Measurements from ENCODE around the gene DNASE2B.

Gene DNASE2B

GRCh38 chr1:84382127-84382526, 16.2 kb upstream of the DNASE2B start:
- H3K4me3 ChIP-seq (ENCODE audit: low read depth, low read length), result no peak overlapping the region
- TF ChIP-seq CTCF (IDR thresholded peaks at IDR 0.05; ENCODE audit: borderline replicate concordance, insufficient read depth, low read depth, low read length), result no peak

- TF ChIP-seq CTCF (IDR thresholded peaks at IDR 0.05; ENCODE audit: borderline replicate concordance, insufficient read depth, low read depth, low read length), result no peak
- H3K4me3 ChIP-seq (ENCODE audit: low read depth, low read length), result no peak overlapping the region
These were observed 12.9 kb upstream of the DNASE2B start for GRCh38 chr1:84385347-84385746.

GRCh38 chr1:84386716-84387479, 11.4 kb upstream of the DNASE2B start:
- H3K4me3 ChIP-seq (ENCODE audit: low read depth, low read length), result no peak overlapping the region
- no peak for TF ChIP-seq CTCF (IDR thresholded peaks at IDR 0.05; ENCODE audit: borderline replicate concordance, insufficient read depth, low read depth, low read length)

GRCh38 chr1:84387480-84388163, 10.7 kb upstream of the DNASE2B start:
- TF ChIP-seq CTCF (IDR thresholded peaks at IDR 0.05; ENCODE audit: borderline replicate concordance, insufficient read depth, low read depth, low read length), result no peak
- no peak overlapping the region for H3K4me3 ChIP-seq (ENCODE audit: low read depth, low read length)

GRCh38 chr1:84390226-84390625, 8.1 kb upstream of the DNASE2B start:
- no peak for TF ChIP-seq CTCF (IDR thresholded peaks at IDR 0.05; ENCODE audit: borderline replicate concordance, insufficient read depth, low read depth, low read length)
- H3K4me3 ChIP-seq (ENCODE audit: low read depth, low read length), result no peak overlapping the region

- no peak overlapping the region for H3K4me3 ChIP-seq (ENCODE audit: low read depth, low read length)
- no peak for TF ChIP-seq CTCF (IDR thresholded peaks at IDR 0.05; ENCODE audit: borderline replicate concordance, insufficient read depth, low read depth, low read length)
These were observed 2.9 kb downstream of the DNASE2B start for GRCh38 chr1:84401156-84401555.

- no peak overlapping the region for H3K4me3 ChIP-seq (ENCODE audit: low read depth, low read length)
- no peak for TF ChIP-seq CTCF (IDR thresholded peaks at IDR 0.05; ENCODE audit: borderline replicate concordance, insufficient read depth, low read depth, low read length)
These were observed 3.8 kb downstream of the DNASE2B start for GRCh38 chr1:84402060-84402459.

Data from GM12875 (cell line).